ENCODE measurements around the gene JMJD7.

JMJD7 gene

DNA sequence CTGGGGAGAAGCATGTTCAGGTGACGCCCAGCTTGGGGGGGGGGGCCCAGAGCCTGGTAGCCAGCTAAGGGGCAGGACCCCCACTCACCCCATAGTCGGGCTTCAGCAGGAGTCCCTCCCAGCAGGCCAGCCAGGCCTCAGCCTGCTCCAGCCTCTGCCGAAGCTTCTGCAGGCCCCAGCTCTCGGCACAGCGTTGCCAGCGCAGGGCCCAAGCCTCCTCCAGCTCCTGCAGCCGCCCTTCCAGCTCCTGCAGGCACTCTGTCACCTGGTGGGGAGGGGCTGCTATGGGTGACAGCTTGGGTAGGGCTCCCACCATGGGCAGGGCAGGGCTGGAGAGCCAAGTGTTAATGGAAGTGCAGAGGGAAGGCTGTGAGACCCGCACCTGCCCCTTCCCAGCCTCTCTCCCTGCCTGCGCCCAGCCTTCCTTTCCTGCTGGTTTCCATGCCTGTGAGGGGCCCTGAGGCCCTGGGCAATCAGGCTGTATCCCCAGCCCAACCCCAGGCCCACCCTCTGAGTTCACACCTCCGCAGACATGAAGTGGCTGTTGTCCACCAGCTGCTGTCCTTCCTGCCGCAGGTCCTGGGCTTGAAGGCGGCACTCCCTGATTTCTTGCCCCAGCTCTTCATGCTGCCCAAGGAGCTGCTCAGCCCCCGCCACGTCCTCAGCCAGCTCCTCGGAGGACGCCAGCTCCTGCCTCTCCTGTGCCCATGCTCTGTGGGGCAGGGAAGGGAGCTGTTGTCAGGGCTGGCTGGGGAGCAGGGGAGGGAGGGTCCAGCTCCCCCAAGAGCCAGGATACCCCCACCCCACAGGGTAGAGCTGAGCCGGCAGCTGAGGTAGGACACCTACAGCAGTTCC lies 25.1 kb downstream of the JMJD7 start:
- TF ChIP-seq EZH2 (IDR thresholded peaks at IDR 0.05; ENCODE audit: borderline replicate concordance, low read length), result no peak
- TF ChIP-seq, protein P1, sequence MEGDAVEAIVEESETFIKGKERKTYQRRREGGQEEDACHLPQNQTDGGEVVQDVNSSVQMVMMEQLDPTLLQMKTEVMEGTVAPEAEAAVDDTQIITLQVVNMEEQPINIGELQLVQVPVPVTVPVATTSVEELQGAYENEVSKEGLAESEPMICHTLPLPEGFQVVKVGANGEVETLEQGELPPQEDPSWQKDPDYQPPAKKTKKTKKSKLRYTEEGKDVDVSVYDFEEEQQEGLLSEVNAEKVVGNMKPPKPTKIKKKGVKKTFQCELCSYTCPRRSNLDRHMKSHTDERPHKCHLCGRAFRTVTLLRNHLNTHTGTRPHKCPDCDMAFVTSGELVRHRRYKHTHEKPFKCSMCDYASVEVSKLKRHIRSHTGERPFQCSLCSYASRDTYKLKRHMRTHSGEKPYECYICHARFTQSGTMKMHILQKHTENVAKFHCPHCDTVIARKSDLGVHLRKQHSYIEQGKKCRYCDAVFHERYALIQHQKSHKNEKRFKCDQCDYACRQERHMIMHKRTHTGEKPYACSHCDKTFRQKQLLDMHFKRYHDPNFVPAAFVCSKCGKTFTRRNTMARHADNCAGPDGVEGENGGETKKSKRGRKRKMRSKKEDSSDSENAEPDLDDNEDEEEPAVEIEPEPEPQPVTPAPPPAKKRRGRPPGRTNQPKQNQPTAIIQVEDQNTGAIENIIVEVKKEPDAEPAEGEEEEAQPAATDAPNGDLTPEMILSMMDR (IDR thresholded peaks at IDR 0.05; ENCODE audit: low read length), result no peak
- Histone ChIP-seq H3K4me1 (ENCODE audit: insufficient read depth, low read length, severe bottlenecking) (no peaks in the 10 kb centered on the region), H3K9me2 (ENCODE audit: low read depth, low read length) (no peaks in the 10 kb centered on the region), H3K9me3 (ENCODE audit: low read length) (no peaks in the 10 kb centered on the region), H3F3A (ENCODE audit: insufficient read depth, low read length) (no peaks in the 10 kb centered on the region), H3K27me3 (ENCODE audit: insufficient read depth, low read length) (0 out of 2 replicates have a peak, but pooled peaks cover 6% of the 10 kb centered on the region), H3K27ac (ENCODE audit: low read depth, low read length, poor library complexity, severe bottlenecking) (no peak overlapping the region), H3K9ac (ENCODE audit: low read length) (no peak overlapping the region), H3K36me3 (ENCODE audit: insufficient read depth, low read length) (peaks cover 3% of the 10 kb centered on the region), H2AFZ (ENCODE audit: low read length) (no peak overlapping the region), H3K4me2 (ENCODE audit: low read length) (no peak overlapping the region), H3K79me2 (ENCODE audit: insufficient read depth, low read length) (no peaks in the 10 kb centered on the region), H4K20me1 (ENCODE audit: insufficient read depth, low read length) (no peaks in the 10 kb centered on the region), H3K4me3 (ENCODE audit: low read depth, low read length, poor library complexity, severe bottlenecking) (no peak overlapping the region)

DNA sequence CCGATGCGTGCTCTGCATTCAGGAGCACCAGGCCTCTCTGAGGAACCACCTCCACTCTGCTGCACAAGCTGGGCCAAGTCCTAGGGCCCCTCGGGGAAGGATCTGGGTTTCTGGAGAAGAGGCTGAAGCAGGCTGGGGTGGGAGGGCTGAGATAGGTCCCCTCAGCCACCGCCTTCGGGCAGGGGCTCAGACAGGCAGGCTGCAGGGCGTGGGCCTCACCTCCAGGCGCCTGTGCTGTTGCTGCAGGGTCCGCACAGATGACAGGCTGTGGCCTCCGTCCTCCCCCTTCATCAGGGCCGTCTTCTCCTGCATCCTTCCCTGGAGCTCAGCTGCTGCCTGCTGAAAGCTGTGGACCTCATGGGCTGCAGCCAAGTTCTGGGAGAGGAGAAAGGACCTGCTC lies 25.9 kb downstream of the JMJD7 start:
- H3K9me2 ChIP-seq (ENCODE audit: low read depth, low read length), result no peaks in the 10 kb centered on the region
- H3K9me3 ChIP-seq (ENCODE audit: low read length), result no peaks in the 10 kb centered on the region
- H4K20me1 ChIP-seq (ENCODE audit: insufficient read depth, low read length), result no peaks in the 10 kb centered on the region
- H3K27ac ChIP-seq (ENCODE audit: low read depth, low read length, poor library complexity, severe bottlenecking), result no peak overlapping the region
- H3K4me2 ChIP-seq (ENCODE audit: low read length), result no peak overlapping the region
- TF ChIP-seq EZH2 (IDR thresholded peaks at IDR 0.05; ENCODE audit: borderline replicate concordance, low read length), result no peak
- TF ChIP-seq, protein P1 (IDR thresholded peaks at IDR 0.05; ENCODE audit: low read length), result no peak
- no peaks in the 10 kb centered on the region for H3K4me1 ChIP-seq (ENCODE audit: insufficient read depth, low read length, severe bottlenecking)
- H3K36me3 ChIP-seq (ENCODE audit: insufficient read depth, low read length), result no peaks in the 10 kb centered on the region
- H3F3A ChIP-seq (ENCODE audit: insufficient read depth, low read length), result no peaks in the 10 kb centered on the region
- H3K4me3 ChIP-seq (ENCODE audit: low read depth, low read length, poor library complexity, severe bottlenecking), result no peak overlapping the region
- H3K79me2 ChIP-seq (ENCODE audit: insufficient read depth, low read length), result no peaks in the 10 kb centered on the region
- 0 out of 2 replicates have a peak, but pooled peaks cover 6% of the 10 kb centered on the region for H3K27me3 ChIP-seq (ENCODE audit: insufficient read depth, low read length)
- no peak overlapping the region for H2AFZ ChIP-seq (ENCODE audit: low read length)
- H3K9ac ChIP-seq (ENCODE audit: low read length), result no peak overlapping the region

DNA sequence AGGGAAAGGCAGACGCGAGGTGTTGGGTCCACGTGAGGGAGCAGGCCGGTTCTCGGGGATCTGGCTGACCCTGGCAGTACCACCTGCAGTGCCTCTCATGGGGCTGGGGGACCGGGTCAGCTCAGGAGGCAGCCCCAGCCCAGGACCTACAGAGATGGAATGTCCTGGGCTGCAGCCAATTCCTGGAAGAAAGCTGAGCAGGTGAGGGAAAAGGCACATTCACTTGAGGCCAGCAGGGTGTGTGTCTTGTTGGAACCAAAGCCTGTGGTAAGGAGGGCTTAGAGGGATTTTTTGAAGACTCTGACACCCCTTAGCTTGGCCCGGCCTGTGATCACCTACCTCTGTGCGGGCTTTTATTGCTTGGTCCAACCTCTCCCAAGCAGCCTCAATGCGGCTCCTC lies 26.6 kb downstream of the JMJD7 start:
- Histone ChIP-seq H3K79me2 (ENCODE audit: insufficient read depth, low read length) (no peaks in the 10 kb centered on the region), H3K9ac (ENCODE audit: low read length) (no peak overlapping the region), H3F3A (ENCODE audit: insufficient read depth, low read length) (no peaks in the 10 kb centered on the region), H3K9me3 (ENCODE audit: low read length) (no peaks in the 10 kb centered on the region), H3K36me3 (ENCODE audit: insufficient read depth, low read length) (no peaks in the 10 kb centered on the region), H3K4me1 (ENCODE audit: insufficient read depth, low read length, severe bottlenecking) (no peaks in the 10 kb centered on the region), H3K4me3 (ENCODE audit: low read depth, low read length, poor library complexity, severe bottlenecking) (no peak overlapping the region), H3K9me2 (ENCODE audit: low read depth, low read length) (no peaks in the 10 kb centered on the region), H3K27me3 (ENCODE audit: insufficient read depth, low read length) (0 out of 2 replicates have a peak, but pooled peaks cover 10% of the 10 kb centered on the region), H3K4me2 (ENCODE audit: low read length) (no peak overlapping the region), H2AFZ (ENCODE audit: low read length) (no peak overlapping the region), H3K27ac (ENCODE audit: low read depth, low read length, poor library complexity, severe bottlenecking) (no peak overlapping the region), H4K20me1 (ENCODE audit: insufficient read depth, low read length) (no peaks in the 10 kb centered on the region)
- TF ChIP-seq, protein P1 (IDR thresholded peaks at IDR 0.05; ENCODE audit: low read length), result no peak
- no peak for TF ChIP-seq EZH2 (IDR thresholded peaks at IDR 0.05; ENCODE audit: borderline replicate concordance, low read length)
